Kidney capillary endothelial cell (primary cell): ENCODE measurements around the gene CPSF6.
"Not testable (repeated sequence)": the region's sequence is repeated elsewhere in the genome, so short reads cannot be mapped to it uniquely, and the experiment has no call there.

Experiments
- DNase-seq: peaks from one replicate; pipeline ENCODE4 v3.0.0-alpha.2; 2018; ENCODE audit warnings: low spot score

Gene CPSF6

GRCh38 chr12:69258655-69259054 lies 19.3 kb downstream of the CPSF6 start:
- DNase-seq, result no peak

- no peak for DNase-seq
Observed at GRCh38 chr12:69262264-69262974, 23.1 kb downstream of the CPSF6 start.

GRCh38 chr12:69265205-69265604 lies 25.8 kb downstream of the CPSF6 start:
- DNase-seq, result no peak

GRCh38 chr12:69265633-69266032 lies 26.3 kb downstream of the CPSF6 start:
- DNase-seq, result not testable (repeated sequence)

- DNase-seq, result peak; percentile 61
Observed at GRCh38 chr12:69266036-69266635, 26.8 kb downstream of the CPSF6 start.

GRCh38 chr12:69269736-69270135 lies 30.4 kb downstream of the CPSF6 start:
- no peak for DNase-seq

GRCh38 chr12:69272511-69272910 lies 33.1 kb downstream of the CPSF6 start:
- DNase-seq, result no peak

- DNase-seq, result peak; percentile 22
Observed at GRCh38 chr12:69274861-69275260, 35.5 kb downstream of the CPSF6 start.

- DNase-seq, result no peak
Observed at GRCh38 chr12:69275471-69275891, 36.1 kb downstream of the CPSF6 start.

- DNase-seq, result no peak
Observed at GRCh38 chr12:69278814-69279782, 39.7 kb downstream of the CPSF6 start.

- DNase-seq, result peak; percentile 79
Observed at GRCh38 chr12:69284131-69284530, 44.8 kb downstream of the CPSF6 start.

GRCh38 chr12:69287556-69287955 lies 48.2 kb downstream of the CPSF6 start:
- no peak for DNase-seq

- DNase-seq, result peak; percentile 65
Observed at GRCh38 chr12:69290545-69291277, 51.3 kb downstream of the CPSF6 start.

GRCh38 chr12:69291278-69291593 lies 51.9 kb downstream of the CPSF6 start:
- no peak for DNase-seq

GRCh38 chr12:69298133-69298532 lies 58.8 kb downstream of the CPSF6 start:
- DNase-seq, result no peak

- no peak for DNase-seq
Observed at GRCh38 chr12:69298947-69299346, 59.6 kb downstream of the CPSF6 start.

GRCh38 chr12:69304284-69304683 lies 64.9 kb downstream of the CPSF6 start:
- DNase-seq, result no peak

GRCh38 chr12:69309461-69309860 lies 70.1 kb downstream of the CPSF6 start:
- DNase-seq, result no peak

GRCh38 chr12:69313209-69313608 lies 73.8 kb downstream of the CPSF6 start:
- DNase-seq, result no peak

GRCh38 chr12:69316784-69317183 lies 77.4 kb downstream of the CPSF6 start:
- not testable (repeated sequence) for DNase-seq

GRCh38 chr12:69317233-69317632 lies 77.9 kb downstream of the CPSF6 start:
- DNase-seq, result not testable (repeated sequence)

GRCh38 chr12:69318225-69318624 lies 78.9 kb downstream of the CPSF6 start:
- no peak for DNase-seq
